Transverse colon (tissue), 4 donors: Measurements from ENCODE around the gene OTUB2. TPM values are rescaled to one million over a fixed set of nuclear protein-coding genes. Genes with fewer than 3 reads are reported as not detected.

Source experiments
- DNase-seq: peaks from one replicate; pipeline ENCODE4 v3.0.0-alpha.2; 2019
- H3K27ac ChIP-seq, 4 donors: fragments of 200-600 bp; sonication (generic); 2 replicates each; pipeline ENCODE4 v1.5.1; 2016 to 2018; ENCODE audit warnings: inconsistent platforms in 4 of 4
- H3K27me3 ChIP-seq: fragments of 200-600 bp; sonication (generic); 2 replicates; pipeline ENCODE4 v1.5.1; 2017; ENCODE audit warnings: inconsistent platforms
- H3K36me3 ChIP-seq, 4 donors: fragments of 200-600 bp; sonication (generic); 2 replicates each; pipeline ENCODE4 v1.5.1; 2017 to 2019; ENCODE audit warnings: inconsistent platforms in 4 of 4
- H3K4me1 ChIP-seq, 4 donors: fragments of 200-600 bp; sonication (generic); 2 replicates each; pipeline ENCODE4 v1.5.1; 2017 to 2020; ENCODE audit warnings: inconsistent platforms in 4 of 4
- H3K4me3 ChIP-seq, 4 donors: fragments of 200-600 bp; sonication (generic); 1 replicate in 1 of 4; 2 replicates in 3 of 4; pipeline versions ENCODE4 v1.5.1 to v1.6.1; 2017 to 2019; ENCODE audit warnings: inconsistent platforms in 4 of 4
- H3K9me3 ChIP-seq, 2 donors: fragments of 200-600 bp; sonication (generic); 2 replicates each; pipeline ENCODE4 v1.5.1; 2017 to 2019; ENCODE audit warnings: inconsistent platforms in 2 of 2
- EP300 ChIP-seq: sonication (generic); formaldehyde crosslinking; IDR thresholded peaks from one replicate; pipeline ENCODE4 v1.6.1; 2017; ENCODE audit warnings: antibody characterized with exemption, low read depth
- POLR2A ChIP-seq: fragments of 450-650 bp; IDR thresholded peaks from one replicate; pipeline ENCODE4 v1.6.1; 2016; ENCODE audit warnings: antibody characterized with exemption, mild to moderate bottlenecking, moderate library complexity
- POLR2AphosphoS5 ChIP-seq, 3 donors: sonication (generic); formaldehyde crosslinking; IDR thresholded peaks; one replicate each; pipeline ENCODE4 v1.6.1; 2016; ENCODE audit warnings: antibody characterized with exemption in 3 of 3
- WGBS, 2 donors: methylation state at CpG; one replicate each; pipeline ENCODE4 v1.1.5; 2018; ENCODE audit warnings: low coverage in 1 of 2; 5-methylcytosine and 5-hydroxymethylcytosine counted together
- in situ Hi-C, 4 donors: fragments of 200-750 bp; cut with MboI; loops; one replicate each; pipeline versions ENCODE4 v1.15.0 to v1.15.1; 2017; ENCODE audit warnings: low sequenced_read_pairs in 3 of 4, low pct_ligation_motif_present in 1 of 4, low pct_unique_long_range_greater_than_20kb in 1 of 4
- intact Hi-C: fragments of 100-400 bp; cut with DNase I; formaldehyde crosslinking; loops from one replicate; pipeline ENCODE4 v1.15.1; 2023; ENCODE audit warnings: low total_unique reads
- total RNA-seq, 4 donors: library from RNA; depleted of rRNA; stranded (reverse); fragments of >200 nt; gene quantifications; one replicate each; pipeline ENCODE4 v1.1.0, GENCODE V29; 2016
- TF ChIP-seq, protein P1 (sequence below), 5 experiments: fragments of 200-600 bp in 3 of 5; fragments of 450-650 bp in 2 of 5; sonication (generic) in 3 of 5; IDR thresholded peaks; 1 replicate in 2 of 5; 2 replicates in 3 of 5; pipeline ENCODE4 v1.5.1; 2016 to 2017; ENCODE audit warnings: antibody characterized with exemption in 5 of 5, inconsistent platforms in 3 of 5, mild to moderate bottlenecking in 2 of 5, moderate library complexity in 1 of 5

The OTUB2 gene
- total RNA-seq, 4 donors from 2014 or later: 2.6 to 2.7 TPM; not detected in 2

- TF ChIP-seq EP300: no peak
- TF ChIP-seq, protein P1, sequence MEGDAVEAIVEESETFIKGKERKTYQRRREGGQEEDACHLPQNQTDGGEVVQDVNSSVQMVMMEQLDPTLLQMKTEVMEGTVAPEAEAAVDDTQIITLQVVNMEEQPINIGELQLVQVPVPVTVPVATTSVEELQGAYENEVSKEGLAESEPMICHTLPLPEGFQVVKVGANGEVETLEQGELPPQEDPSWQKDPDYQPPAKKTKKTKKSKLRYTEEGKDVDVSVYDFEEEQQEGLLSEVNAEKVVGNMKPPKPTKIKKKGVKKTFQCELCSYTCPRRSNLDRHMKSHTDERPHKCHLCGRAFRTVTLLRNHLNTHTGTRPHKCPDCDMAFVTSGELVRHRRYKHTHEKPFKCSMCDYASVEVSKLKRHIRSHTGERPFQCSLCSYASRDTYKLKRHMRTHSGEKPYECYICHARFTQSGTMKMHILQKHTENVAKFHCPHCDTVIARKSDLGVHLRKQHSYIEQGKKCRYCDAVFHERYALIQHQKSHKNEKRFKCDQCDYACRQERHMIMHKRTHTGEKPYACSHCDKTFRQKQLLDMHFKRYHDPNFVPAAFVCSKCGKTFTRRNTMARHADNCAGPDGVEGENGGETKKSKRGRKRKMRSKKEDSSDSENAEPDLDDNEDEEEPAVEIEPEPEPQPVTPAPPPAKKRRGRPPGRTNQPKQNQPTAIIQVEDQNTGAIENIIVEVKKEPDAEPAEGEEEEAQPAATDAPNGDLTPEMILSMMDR (IDR thresholded peaks at IDR 0.05): peak in 3 of 5 experiments; percentile 14 to 27 (median 16)
- TF ChIP-seq POLR2AphosphoS5 (IDR thresholded peaks at IDR 0.05): no peak
- H3K27me3 ChIP-seq: no peaks in the 10 kb centered on the region
- peaks cover 0 to 8% (median 0%) of the 10 kb centered on the region in 4 donors for H3K4me1 ChIP-seq
- 32 to 43% methylated on average over 12 to 14 of the region's 14 CpGs for WGBS, 2 donors
- intact Hi-C loops: no loop called here
- H3K36me3 ChIP-seq: no peaks in the 10 kb centered on the region
- H3K9me3 ChIP-seq: no peaks in the 10 kb centered on the region
- no peak for DNase-seq
- in situ Hi-C loops: no loop called here
- no peak overlapping the region for H3K4me3 ChIP-seq
- no peak overlapping the region for H3K27ac ChIP-seq
Observed at GRCh38 chr14:94005324-94006073, 20.6 kb upstream of the OTUB2 start.

- in situ Hi-C loops (no loop called here), intact Hi-C loops (no loop called here)
- Histone ChIP-seq H3K9me3 (no peaks in the 10 kb centered on the region), H3K36me3 (no peaks in the 10 kb centered on the region), H3K27ac (no peak overlapping the region), H3K4me1 (no peaks in the 10 kb centered on the region), H3K4me3 (no peak overlapping the region), H3K27me3 (no peaks in the 10 kb centered on the region)
- no peak for DNase-seq
- 57 to 69% methylated on average over 2 to 3 of the region's 3 CpGs for WGBS, 2 donors
- TF ChIP-seq POLR2A (no peak), EP300 (no peak), POLR2AphosphoS5 (IDR thresholded peaks at IDR 0.05) (no peak)
- TF ChIP-seq, protein P1 (IDR thresholded peaks at IDR 0.05): no peak
Observed at GRCh38 chr14:94008234-94008633, 17.9 kb upstream of the OTUB2 start.

GRCh38 chr14:94009767-94010166 lies 16.4 kb upstream of the OTUB2 start:
- Histone ChIP-seq H3K27me3 (no peaks in the 10 kb centered on the region), H3K36me3 (no peaks in the 10 kb centered on the region), H3K4me1 (no peaks in the 10 kb centered on the region), H3K27ac (peak overlapping the region in 1 of 4 donors; percentile 25), H3K9me3 (no peaks in the 10 kb centered on the region), H3K4me3 (no peak overlapping the region)
- WGBS, 2 donors: 25 to 26% methylated on average over 3 to 4 of the region's 4 CpGs
- DNase-seq: no peak
- TF ChIP-seq POLR2A: no peak
- TF ChIP-seq EP300: no peak
- TF ChIP-seq, protein P1 (IDR thresholded peaks at IDR 0.05): no peak
- TF ChIP-seq POLR2AphosphoS5 (IDR thresholded peaks at IDR 0.05): no peak
- in situ Hi-C loops (no loop called here), intact Hi-C loops (no loop called here)

DNA sequence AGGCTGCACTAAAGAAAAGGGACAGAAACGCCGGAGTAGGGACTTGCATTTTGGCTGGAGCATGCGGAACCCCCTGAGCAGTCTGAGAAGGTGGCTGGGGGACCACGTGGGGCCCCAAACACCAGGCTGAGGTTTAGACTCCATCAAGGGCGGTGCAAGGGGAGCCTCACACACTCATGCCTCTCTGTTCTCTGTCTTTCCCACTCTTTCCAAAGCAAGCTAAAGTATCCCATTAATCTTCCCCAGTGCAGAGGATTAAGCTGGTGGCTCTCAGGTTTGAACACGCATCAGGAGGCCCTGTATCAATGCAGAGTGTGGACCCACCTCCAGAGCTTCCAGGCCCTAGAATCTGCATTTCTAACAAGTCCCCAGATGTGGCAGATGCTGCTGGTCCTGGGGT lies 15.5 kb upstream of the OTUB2 start:
- no peaks in the 10 kb centered on the region for H3K4me1 ChIP-seq
- intact Hi-C loops (no loop called here), in situ Hi-C loops (no loop called here)
- H3K27me3 ChIP-seq: no peaks in the 10 kb centered on the region
- DNase-seq: no peak
- H3K27ac ChIP-seq: no peak overlapping the region
- H3K4me3 ChIP-seq: no peak overlapping the region
- H3K36me3 ChIP-seq: no peaks in the 10 kb centered on the region
- H3K9me3 ChIP-seq: no peaks in the 10 kb centered on the region
- WGBS, 2 donors: 91% methylated on average over 5 to 6 of the region's 6 CpGs
- TF ChIP-seq EP300: no peak
- TF ChIP-seq, protein P1 (IDR thresholded peaks at IDR 0.05): no peak
- TF ChIP-seq POLR2AphosphoS5 (IDR thresholded peaks at IDR 0.05): no peak
- TF ChIP-seq POLR2A: no peak
